ENCODE results near the gene ATP1A2.
"Not testable (repeated sequence)": the region's sequence is repeated elsewhere in the genome, so short reads cannot be mapped to it uniquely, and the experiment has no call there.

The ATP1A2 gene

DNA sequence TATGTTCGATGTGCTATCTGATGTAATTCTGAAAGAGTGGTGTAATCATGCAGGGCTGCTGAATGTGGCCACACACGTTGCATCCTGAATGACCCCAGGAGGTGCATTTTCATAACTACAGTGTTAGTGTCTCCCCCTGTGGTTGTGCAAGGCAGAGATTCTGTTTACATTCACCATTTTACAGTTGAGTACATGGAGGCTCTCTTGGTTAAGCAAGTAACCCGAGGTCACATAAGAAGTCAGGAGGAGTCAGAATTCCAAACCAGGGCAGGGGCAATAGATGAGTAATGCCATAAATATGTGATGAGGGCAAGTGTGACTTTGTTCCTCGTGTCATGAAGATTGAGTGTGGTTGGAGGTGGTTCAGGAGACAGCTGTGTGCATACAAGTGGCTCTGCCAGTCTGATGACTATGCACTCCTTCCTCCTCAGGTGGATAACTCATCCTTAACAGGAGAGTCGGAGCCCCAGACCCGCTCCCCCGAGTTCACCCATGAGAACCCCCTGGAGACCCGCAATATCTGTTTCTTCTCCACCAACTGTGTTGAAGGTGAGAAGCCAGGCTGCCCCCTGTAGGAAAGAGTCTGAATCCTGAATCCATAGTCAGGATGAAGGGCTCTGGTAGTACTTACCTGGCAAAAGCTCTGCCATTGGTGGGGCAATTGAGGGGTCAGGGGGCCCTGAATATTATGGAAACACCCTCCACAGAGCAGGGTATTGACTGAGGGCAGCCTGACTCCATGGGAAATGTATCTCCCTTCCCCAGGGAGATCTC, 9.3 kb downstream of the ATP1A2 start:
- DNase-seq (ENCODE audit: low read depth): peak; percentile 67

GRCh38 chr1:160125746-160126145, 10.2 kb downstream of the ATP1A2 start:
- peak; percentile 17 for DNase-seq (ENCODE audit: low read depth)

DNA sequence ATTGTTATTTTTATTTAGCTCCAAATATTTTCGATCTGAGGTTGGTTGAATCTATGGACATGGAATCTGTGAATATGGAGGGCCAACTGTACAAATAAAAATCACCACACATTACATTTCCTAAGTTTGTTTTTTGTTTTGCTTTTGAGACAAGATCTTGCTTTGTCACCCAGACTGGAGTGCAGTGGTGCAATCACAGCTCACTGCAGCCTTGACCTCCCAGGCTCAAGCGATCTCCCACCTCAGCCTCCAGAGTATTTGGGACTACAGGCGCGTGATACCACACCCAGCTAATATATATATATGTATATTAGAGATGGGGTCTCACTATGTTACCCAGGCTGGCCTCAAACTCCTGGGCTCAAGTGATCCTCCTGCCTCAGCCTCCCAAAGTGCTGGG, 10.8 kb downstream of the ATP1A2 start:
- not testable (repeated sequence) for DNase-seq (ENCODE audit: low read depth)

- no peak for DNase-seq (ENCODE audit: low read depth)
Measured at GRCh38 chr1:160127381-160127780, 11.8 kb downstream of the ATP1A2 start.

GRCh38 chr1:160127865-160128523, 12.4 kb downstream of the ATP1A2 start:
- DNase-seq (ENCODE audit: low read depth): peak; percentile 48

DNA sequence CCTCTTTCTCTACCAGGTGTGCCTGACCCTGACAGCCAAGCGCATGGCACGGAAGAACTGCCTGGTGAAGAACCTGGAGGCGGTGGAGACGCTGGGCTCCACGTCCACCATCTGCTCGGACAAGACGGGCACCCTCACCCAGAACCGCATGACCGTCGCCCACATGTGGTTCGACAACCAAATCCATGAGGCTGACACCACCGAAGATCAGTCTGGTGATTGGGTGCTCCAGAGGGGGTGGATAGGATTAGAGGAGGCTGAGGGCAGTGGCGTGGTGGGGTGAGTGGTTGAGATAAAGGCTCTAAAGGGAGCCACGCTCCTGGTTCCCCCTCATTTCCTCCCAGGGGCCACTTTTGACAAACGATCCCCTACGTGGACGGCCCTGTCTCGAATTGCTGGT, 13.1 kb downstream of the ATP1A2 start:
- DNase-seq (ENCODE audit: low read depth): no peak

- DNase-seq (ENCODE audit: low read depth): peak; percentile 15
Measured at GRCh38 chr1:160129046-160129445, 13.5 kb downstream of the ATP1A2 start.

- DNase-seq (ENCODE audit: low read depth): no peak
Measured at GRCh38 chr1:160129558-160129957, 14.0 kb downstream of the ATP1A2 start.

DNA sequence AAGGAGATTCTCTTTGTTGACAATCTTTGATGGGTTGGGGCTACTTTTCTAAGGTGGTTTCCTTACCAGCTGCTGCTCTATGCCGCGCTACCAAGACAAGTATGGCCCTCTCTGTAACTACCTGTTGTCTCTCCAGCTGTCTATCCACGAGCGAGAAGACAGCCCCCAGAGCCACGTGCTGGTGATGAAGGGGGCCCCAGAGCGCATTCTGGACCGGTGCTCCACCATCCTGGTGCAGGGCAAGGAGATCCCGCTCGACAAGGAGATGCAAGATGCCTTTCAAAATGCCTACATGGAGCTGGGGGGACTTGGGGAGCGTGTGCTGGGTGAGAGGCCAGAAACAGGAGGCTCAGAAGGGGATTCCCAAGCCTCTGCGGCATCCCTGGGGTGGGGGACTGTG, 14.4 kb downstream of the ATP1A2 start:
- no peak for DNase-seq (ENCODE audit: low read depth)

DNA sequence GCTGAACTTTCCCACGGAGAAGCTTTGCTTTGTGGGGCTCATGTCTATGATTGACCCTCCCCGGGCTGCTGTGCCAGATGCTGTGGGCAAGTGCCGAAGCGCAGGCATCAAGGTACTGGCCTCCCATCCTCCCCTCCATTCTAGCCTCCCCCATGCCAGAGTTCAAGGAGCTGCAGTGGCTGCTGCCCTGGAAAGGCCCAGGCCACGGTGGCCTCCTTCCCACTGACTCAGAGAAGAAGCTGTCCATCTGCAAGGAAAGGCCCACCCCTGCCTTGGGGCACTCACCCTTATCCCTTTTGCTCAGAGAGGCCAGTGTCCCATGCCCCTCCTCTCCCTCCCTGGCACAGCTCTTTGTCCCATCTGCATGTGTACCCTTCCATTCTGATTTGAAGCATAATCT, 14.9 kb downstream of the ATP1A2 start:
- DNase-seq (ENCODE audit: low read depth): no peak

DNA sequence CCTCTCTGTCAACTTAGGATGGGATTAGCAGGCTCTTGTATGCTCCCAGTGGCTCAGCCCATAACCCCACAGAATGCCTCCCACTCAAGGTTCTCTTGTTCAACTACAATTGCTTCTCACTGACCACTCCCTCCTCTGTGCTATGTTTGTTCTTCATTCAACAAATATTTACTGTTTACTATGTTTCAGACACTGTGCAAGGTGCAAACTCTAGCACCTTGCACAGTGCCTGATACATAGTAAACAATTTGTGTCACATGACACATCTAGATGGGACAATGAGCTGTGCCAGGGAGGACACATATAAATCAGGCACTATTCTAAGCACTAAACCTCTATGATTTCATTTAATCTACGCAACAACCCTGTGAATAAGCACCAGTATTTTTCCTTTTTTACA, 15.4 kb downstream of the ATP1A2 start:
- no peak for DNase-seq (ENCODE audit: low read depth)

GRCh38 chr1:160131803-160132565, 16.4 kb downstream of the ATP1A2 start:
- DNase-seq (ENCODE audit: low read depth): no peak

DNA sequence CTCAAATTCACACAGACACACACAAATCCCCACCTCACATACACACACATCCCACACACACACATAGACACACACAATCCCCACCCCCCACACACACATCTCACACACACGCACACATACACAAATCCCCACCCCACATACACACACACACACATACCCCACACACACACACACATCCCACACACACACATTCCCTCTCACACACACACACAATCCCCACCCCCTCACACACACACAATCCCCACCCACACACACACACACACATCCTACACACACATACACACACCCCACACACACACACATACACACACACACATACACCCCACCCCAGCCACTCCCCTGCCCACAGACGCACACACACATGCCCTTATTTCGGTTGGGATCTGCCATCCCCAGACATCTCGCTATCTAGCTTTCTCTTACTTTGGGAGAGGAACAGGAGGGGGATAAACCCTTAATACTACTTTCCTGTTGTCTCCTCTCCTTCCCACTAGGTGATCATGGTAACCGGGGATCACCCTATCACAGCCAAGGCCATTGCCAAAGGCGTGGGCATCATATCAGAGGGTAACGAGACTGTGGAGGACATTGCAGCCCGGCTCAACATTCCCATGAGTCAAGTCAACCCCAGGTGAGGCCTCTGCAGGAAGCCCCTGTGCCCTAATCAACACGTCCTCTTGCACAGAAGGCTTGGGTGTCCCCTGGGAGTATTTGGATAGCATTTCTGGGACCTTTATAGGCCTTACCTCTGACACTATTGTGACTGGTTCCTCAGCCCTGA, 18.6 kb downstream of the ATP1A2 start:
- no peak for DNase-seq (ENCODE audit: low read depth)

DNA sequence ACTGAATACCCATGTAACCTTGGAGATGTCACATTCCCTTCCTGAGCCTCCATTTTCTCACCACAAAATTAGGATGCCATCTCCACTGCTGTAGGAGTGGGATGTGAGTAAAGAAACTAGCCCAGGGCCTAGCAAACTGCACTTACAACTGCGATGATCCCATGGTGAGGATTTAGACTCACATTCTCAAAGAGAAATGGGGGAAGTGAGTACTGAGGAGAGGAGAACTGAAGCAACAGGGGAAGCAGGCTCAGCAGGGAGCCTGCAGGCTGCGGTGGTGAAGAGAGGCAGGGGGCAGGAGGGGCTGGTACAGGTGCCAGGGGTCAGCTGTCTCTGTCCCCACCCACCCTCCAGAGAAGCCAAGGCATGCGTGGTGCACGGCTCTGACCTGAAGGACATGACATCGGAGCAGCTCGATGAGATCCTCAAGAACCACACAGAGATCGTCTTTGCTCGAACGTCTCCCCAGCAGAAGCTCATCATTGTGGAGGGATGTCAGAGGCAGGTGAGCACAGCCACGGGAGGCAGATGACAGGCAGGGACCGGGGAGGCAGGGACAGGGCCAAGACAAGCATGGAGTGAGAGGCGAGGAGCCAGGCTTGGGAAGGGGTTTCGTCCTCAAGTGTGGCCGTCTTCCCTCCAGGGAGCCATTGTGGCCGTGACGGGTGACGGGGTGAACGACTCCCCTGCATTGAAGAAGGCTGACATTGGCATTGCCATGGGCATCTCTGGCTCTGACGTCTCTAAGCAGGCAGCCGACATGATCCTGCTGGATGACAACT, 19.4 kb downstream of the ATP1A2 start:
- no peak for DNase-seq (ENCODE audit: low read depth)

GRCh38 chr1:160136121-160136925, 20.8 kb downstream of the ATP1A2 start:
- no peak for DNase-seq (ENCODE audit: low read depth)

- DNase-seq (ENCODE audit: low read depth): no peak
Measured at GRCh38 chr1:160136926-160137200, 21.3 kb downstream of the ATP1A2 start.

DNA sequence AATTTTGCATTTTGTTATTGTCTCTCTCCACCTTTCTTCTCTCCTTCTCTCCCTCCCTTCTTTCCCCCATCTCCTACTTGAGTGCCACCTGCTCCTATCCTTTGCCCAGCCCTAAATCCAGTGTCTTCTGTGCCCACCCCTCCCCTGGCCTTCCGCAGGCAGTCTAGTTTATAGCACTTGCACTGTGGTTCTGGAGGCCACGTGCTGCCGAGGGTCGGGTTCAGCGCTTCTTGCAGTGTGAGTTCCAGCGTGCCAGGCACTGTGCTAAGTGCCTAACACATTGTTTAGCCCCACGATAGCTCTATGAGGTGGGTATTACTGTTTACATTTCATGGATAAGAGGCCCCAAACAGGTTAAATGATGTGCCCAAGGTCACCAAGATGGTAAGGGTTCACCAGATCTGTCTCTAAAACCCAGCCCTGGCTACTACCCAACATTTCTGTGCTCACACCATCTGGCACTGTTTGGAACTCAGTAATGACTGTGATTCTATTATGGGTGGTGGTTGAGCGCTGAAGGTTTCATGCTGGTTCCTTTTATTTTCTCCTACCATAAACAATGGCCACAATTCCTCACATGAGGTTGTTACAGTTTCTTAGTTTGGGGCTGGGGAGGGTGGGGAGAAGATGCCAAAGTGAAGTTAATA, 21.8 kb downstream of the ATP1A2 start:
- DNase-seq (ENCODE audit: low read depth): no peak

DNA sequence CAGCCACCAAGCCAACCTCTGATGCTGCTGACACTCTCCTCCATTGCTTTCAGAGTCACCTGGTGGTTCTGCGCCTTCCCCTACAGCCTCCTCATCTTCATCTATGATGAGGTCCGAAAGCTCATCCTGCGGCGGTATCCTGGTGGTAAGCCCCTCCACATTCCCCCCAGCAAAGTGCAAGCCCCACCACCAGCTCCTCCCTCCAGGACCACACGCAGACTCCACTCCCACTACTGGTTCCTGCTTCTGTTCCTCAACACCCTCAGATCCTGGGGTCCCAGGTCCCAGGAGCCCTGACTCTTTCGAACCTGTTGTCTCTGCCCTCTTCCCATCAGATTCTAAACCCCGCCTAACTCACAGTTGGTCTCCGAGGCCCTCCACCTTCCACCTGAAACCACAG, 24.3 kb downstream of the ATP1A2 start:
- DNase-seq (ENCODE audit: low read depth): no peak

GRCh38 chr1:160143695-160144094, 28.1 kb downstream of the ATP1A2 start:
- DNase-seq (ENCODE audit: low read depth): no peak

- DNase-seq (ENCODE audit: low read depth): no peak
Measured at GRCh38 chr1:160144921-160145320, 29.4 kb downstream of the ATP1A2 start.

Data from iris pigment epithelial cell (primary cell).